GM19240 (cell line): ENCODE results near the gene KDM6A.
"Not testable (repeated sequence)": the region's sequence is repeated elsewhere in the genome, so short reads cannot be mapped to it uniquely, and the experiment has no call there.

Experiments used
- DNase-seq: peaks from one replicate; pipeline ENCODE4 v3.0.0; 2011; ENCODE audit warnings: low spot score; ENCODE audit not compliant: insufficient read length

Gene KDM6A

DNA sequence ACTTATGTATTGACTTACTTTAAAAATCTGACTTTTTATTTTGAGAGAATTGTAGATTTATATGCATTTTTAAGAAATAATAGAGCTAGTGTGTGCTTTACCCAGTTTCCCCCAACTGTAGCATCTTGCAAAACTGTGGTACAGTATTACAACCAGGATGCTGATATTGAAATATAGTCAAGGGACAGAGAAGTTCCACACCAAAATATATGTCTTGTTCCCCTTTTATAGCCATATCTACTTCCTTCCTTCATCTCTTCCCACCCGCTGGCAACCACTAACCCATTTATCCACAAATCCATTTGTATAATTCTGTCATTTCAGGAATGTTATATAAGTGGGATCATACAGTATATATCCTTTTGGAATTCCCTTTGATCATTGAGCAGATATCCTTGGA lies 16.8 kb downstream of the KDM6A start:
- no peak for DNase-seq

DNA sequence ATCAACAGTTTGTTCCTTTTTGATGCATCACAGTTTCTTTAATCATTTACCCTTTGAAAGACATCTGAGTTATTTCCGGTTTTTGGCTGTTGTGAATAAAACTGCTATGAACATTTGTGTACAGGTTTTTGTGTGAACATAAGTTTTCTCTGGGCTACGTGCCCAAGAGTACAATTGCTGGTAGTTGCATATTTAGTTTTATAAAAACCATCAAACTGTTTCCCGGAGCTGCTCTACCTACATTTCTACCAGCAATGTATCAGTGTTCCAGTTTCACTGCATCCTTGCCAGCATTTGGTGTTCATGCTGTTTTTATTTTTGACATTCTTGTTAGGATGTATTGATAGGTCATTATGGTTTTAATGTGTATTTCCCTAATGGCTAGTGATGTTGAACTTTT lies 17.3 kb downstream of the KDM6A start:
- no peak for DNase-seq

DNA sequence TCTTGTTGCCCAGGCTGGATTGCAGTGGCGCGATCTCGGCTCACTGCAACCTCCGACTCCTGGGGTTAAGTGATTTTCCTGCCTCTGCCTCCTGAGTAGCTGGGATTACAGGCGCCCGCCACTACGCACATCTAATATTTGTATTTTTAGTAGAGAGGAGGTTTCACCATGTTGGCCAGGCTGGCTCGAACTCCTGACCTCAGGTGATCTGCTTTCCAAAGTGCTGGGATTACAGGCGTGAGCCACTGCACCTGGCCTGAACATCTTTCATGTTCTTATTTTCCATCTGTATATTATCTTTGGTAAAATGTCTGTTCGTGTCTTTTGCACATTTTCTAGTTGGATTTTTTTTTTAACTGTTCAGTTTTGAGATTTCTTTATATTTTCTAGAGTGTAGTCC lies 17.7 kb downstream of the KDM6A start:
- DNase-seq, result not testable (repeated sequence)

DNA sequence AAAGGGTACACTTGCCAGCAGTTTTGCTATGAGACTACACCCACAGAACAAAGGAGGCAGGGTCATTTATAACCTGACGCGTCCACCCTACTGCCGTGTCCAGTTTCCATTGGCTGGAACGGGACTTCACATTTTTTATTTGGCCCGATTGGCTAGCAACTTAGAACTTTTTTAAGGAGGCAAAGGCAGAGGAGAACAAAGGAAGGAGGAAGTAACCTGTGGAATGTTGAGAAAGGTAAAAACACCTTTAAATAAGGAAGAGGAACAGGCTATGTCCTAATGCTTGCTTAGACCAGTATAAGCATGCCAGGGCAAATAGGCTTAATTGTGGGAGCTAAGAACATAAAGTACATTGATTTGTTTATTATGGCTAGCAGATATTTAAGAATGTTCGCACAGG lies 18.7 kb downstream of the KDM6A start:
- DNase-seq, result no peak

DNA sequence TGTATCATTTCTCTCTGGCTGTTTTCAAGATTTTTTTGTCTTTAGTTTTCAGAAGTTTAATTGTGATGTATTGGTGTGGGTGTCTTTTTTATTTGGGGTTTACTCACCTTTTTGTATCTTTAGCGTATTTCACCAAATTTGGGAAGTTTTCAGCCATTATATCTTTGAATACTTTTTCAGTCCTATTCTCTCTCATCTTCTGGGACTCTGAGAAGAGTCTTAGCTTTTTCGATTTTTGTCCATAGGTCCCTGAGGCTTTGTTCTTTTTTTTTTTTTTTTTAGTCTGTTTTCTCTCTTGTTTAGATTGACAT lies 23.8 kb downstream of the KDM6A start:
- DNase-seq, result no peak

DNA sequence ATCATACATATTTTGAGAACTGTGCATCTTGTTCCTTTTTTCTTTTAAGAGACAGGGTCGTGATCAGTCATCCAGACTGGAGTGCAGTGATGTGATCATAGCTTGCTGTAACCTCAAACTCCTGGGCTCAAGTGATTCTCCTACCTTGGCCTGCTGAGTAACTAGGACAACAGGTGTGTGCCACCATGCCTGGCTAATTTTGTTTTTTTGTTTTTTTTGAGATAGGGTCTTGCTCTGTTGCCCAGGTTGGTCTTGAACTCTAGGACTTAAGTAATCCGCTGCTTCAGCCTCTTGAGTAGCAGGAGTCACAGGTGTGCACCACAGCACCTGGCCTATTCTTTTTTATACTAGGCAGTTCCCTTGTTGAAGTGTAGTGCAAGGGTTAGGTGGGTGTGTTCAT lies 24.6 kb downstream of the KDM6A start:
- no peak for DNase-seq

- no peak for DNase-seq
Observed at GRCh38 chrX:44898411-44899221, 25.6 kb downstream of the KDM6A start.

DNA sequence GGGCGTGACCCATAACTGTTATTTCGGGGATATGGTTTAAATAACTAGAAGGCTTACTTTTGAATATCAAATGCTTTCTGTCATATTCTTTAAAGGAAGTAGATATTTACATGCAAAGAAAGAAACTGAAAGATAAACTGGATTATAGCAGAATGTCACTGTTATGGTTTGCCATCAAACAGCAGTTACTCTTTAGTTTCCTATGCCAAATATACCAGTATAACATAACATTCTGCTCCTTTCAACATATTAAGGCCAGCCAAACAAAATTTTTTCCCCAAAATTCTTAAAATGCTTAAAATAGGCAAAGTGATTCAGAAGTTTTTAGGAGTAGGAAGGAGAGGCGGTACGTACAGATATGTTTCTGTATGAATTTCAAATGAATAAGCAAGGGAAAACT lies 27.0 kb downstream of the KDM6A start:
- DNase-seq, result no peak

DNA sequence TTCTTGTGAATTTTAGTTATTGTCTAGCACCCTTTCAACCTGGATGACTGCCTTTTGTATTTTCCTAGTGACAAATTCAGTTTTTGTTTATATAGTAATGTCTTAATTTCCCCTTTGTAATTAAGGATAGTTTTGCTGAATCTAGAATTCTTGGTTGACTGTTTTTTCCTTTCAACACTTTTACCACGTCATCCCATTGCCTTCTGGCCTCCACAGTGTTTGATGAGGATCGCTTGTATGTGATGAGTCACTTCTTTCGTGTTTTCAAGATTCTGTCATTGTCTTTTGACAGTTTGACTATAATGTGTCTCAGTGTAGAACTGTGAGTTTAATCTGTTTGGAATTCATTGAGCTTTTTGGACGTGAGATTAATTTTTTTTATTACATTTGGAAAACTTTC lies 30.1 kb downstream of the KDM6A start:
- no peak for DNase-seq

DNA sequence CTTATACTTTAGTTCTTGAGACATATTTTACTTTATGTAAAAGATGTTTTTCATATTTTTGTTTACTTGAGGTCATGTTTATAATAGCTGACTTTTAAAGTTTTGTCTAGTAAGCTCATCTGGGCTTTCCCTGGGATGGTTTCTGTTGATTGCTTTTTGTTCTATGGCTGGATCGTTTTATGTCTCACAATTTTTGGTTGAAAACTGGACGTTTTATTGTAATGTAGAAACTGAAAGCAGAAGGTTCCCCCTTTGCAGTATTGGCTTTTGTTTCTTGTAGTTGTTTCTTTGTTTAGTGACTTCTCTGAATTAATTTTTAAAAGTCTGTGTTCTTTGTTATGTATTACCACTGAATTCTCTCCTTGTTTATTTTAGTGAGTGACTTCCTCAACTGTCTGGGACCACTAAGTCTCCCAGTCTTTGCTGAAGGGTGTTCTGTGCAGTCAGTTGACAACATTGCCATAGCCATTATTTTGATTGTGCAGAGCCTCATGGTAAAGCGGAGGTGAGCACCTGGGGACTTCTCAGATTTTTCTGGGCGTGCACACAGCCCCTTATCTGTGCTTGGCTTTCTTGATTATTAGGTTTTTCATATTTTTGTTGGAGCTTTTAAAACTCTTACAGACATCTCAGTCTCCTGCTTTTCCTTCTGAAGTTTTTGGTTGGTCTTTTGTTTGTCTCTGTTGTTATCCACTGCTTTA lies 31.0 kb downstream of the KDM6A start:
- DNase-seq, result no peak

DNA sequence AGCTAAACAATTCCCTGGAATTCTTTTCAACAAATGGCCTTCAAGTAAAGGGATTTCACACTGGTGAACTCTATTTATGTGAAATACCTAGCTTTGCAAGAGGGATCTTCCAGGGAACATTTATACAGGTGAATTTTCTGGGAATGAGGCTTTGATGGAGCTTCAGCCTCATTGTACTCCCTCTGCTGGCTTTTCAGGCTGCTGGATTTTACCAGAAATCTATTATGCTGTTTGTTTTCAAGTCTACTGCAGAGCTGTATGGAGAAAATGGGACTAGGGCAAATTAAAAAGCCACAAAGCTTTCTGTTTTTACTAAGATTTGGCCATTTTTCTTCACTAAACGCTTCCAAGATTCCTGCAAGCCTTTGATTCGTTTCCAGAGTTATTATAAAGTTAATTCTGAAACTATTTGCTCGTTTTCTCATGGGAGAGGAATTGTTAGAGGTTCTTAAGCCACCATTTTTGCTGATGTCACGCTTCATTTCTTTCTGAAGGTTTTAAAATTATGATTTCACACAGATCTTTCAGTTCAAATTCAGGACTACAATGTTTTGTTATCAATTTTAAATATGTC lies 31.6 kb downstream of the KDM6A start:
- no peak for DNase-seq

GRCh38 chrX:44906041-44906440 lies 33.1 kb downstream of the KDM6A start:
- DNase-seq, result no peak

- DNase-seq, result no peak
Observed at GRCh38 chrX:44906542-44906941, 33.6 kb downstream of the KDM6A start.

DNA sequence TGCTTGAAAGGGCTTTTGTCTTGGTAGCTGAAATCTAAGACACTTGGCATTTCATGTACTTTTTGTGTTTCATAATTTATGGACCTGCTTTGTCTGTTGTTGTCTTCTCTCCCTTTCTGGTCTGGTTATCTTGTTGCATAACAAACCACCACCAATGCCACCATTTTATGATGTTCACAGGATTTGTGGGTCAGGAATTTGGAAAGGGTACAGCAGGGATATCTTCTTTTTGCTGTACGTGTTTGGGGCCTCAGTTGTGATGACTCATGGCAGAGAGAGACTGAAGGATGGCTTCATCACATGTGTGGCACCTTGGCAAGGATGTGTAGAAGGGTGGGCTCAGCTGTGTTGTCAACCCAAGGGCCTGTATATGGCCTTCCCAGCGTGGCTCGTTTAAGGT lies 35.2 kb downstream of the KDM6A start:
- no peak for DNase-seq

DNA sequence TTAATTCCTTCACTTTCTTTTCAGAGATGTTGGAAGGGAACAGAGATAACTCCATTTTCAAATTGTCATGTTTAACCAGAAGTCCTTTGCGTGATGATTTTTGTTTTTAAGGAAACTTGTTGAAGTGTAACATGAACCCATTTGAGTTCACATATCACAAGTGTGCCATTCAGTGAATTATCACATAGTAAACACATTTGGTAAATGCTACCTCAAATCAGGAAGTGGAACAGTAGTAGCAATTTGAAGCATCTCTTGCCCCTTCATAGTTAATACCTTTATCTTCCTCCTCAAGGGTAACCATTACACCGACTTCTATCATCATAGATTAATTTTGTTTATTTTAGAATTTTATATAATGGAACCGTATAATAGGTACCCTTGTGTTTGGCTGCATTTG lies 35.8 kb downstream of the KDM6A start:
- DNase-seq, result no peak

GRCh38 chrX:44910508-44910907 lies 37.5 kb downstream of the KDM6A start:
- DNase-seq, result not testable (repeated sequence)

DNA sequence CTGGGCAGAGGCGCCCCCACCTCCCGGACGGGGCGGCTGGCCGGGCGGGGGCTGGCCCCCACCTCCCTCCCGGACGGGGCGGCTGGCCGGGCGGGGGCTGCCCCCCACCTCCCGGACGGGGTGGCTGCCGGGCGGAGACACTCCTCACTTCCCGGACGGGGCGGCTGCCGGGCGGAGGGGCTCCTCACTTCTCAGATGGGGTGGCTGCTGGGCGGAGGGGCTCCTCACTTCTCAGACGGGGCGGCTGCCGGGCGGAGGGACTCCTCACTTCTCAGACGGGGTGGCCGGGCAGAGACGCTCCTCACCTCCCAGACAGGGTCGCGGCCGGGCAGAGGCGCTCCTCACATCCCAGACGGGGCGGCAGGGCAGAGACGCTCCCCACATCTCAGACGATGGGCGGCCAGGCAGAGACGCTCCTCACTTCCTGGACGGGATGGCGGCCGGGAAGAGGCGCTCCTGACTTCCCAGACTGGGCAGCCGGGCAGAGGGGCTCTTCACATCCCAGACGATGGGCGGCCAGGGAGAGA lies 38.1 kb downstream of the KDM6A start:
- DNase-seq, result not testable (repeated sequence)

- DNase-seq, result no peak
Observed at GRCh38 chrX:44913656-44914531, 40.9 kb downstream of the KDM6A start.

- no peak for DNase-seq
Observed at GRCh38 chrX:44914532-44915198, 41.7 kb downstream of the KDM6A start.

DNA sequence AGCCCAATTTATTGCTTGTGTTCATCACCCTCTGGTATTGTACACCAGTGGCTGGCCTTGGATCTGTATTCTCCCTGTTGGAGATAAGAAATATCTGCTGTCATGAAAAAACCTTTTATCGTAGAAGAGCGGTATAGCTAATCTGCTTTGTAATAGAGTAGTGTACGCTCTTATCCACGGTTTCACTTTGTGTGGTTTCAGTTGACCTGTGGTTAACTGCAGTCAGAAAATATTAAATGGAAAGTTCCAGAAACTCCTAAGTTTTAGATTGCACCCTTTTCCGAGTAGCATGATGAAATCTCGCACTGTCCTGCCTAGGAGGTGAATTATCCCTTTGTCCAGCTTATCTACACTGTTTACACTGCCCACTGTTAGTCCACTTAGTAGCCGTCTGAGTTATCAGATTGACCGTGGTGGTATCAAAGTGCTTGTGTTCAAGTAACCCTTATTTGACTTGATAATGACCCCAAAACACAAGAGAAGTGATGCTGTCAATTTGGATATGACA lies 42.4 kb downstream of the KDM6A start:
- DNase-seq, result no peak

DNA sequence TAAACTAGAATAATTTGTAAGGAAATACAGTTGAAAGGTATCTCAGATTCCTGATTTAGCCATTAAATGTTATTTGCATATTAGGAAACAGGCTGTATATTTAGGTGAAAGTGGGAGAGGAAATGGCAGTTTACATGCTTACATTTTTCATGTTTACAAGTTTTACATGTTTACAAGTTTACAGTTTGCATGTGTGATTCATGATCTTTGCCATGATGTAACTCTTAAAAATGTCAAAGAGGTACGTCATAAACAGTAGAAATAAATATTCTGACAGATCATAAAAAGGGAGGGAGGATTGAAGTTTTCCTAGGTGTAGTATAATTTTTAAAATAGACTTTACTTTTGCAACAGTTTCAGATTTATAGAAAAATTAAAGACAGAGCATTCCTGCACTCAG lies 45.7 kb downstream of the KDM6A start:
- no peak for DNase-seq
